Smooth muscle cell of the brain vasculature (primary cell): ENCODE measurements around the gene HIBADH.
"Not testable (repeated sequence)": the region's sequence is repeated elsewhere in the genome, so short reads cannot be mapped to it uniquely, and the experiment has no call there.

ENCODE experiments used
- DNase-seq: peaks from one replicate; pipeline ENCODE4 v3.0.0-alpha.2; 2012; ENCODE audit warnings: low read depth, low spot score

HIBADH gene

GRCh38 chr7:27678617-27679260 is 16.1 kb upstream of the HIBADH start:
- no peak for DNase-seq

GRCh38 chr7:27677912-27678612 is 15.4 kb upstream of the HIBADH start:
- no peak for DNase-seq

DNA sequence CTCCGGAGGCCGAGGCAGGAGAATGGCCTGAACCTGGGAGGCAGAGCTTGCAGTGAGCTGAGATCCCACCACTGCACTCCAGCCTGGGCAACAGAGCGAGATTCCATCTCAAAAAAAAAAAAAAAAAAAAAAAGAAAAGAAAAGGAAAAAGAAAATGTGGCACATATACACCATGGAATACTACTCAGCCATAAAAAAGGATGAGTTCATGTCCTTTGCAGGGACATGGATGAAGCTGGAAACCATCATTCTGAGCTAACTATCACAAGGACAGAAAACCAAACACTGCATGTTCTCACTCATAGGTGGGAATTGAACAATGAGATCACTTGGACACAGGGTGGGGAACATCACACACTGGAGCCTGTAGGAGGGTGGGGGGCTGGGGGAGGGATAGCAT is 11.4 kb upstream of the HIBADH start:
- not testable (repeated sequence) for DNase-seq

DNA sequence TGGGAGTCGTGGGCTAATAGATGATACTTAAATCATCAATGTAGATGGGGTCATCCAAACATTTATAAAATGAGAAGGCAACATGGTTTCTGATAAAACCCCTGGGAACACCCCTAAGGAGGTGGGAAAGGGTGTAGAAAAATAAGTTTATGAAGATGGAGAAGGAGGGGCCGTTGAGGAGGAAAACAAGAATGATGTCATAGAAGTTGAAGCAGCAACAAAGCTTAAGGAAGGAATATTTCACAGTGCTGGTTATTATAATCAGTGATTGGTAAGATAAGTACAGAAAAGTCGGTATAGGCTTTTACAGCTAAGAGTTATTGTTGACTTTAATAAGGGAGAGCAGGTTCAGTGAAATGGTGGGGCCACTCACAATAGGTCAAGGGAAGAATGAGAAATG is 9.0 kb upstream of the HIBADH start:
- no peak for DNase-seq

DNA sequence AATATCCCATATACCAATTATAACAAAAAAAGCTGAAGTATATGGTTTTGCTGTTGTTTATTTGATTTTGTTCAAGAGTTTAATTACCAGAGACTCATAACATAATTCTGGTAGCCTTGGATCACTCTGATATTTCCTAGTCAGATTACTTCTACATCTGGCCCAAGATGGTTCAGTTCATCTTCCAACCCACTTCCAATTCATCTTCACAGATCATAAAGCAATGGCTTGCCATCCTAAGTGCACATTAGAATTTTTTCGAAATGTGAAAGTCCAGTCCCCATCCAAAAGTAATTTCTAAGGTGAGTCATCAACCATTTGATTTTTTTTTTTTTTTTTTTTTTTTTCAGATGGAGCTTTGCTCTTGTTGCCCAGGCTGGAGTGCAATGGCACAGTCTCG is 8.0 kb upstream of the HIBADH start:
- DNase-seq, result no peak

DNA sequence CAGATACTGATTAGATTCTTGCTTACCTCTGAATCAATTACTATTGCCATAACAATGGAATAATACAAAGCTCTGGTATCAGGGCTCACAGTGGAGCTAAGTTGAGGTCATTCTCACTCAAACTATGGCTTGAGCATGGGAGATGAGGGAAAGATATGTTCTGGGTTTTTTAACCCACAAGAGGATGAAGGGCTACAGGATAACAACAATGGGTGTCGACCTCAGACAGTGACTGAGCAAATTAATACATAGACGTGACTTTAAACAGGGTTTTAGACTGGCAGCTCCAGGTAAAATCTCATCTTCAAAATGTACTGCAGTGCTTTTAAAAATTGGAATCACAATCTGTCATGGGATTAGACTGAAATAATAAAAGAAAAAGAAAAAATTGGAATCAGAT is 7.5 kb upstream of the HIBADH start:
- no peak for DNase-seq

GRCh38 chr7:27665531-27665930 is 2.8 kb upstream of the HIBADH start:
- no peak for DNase-seq

- DNase-seq, result no peak
These were observed 1.3 kb upstream of the HIBADH start for GRCh38 chr7:27663989-27664331.

GRCh38 chr7:27661811-27662489 is 733 bp downstream of the HIBADH start:
- no peak for DNase-seq

DNA sequence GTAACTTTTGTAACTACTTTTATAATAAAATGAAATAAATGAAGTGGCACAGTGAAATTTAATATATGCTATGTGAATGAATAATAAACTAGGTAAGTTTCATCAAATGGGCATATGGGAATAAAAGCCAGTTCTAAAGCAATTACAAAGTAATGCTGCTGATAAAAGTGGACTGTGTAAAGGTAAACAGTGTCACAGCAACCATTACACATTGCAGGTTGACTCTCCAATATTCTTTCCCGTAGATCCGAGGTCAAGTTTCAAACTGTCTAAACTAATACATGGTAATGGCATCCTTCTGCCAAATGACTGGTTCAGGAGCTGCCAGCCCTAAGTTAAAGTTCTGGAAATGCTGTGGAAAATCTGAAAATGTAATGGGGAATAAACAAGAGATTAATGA is 6.0 kb downstream of the HIBADH start:
- no peak for DNase-seq

GRCh38 chr7:27655184-27655583 is 7.5 kb downstream of the HIBADH start:
- no peak for DNase-seq

DNA sequence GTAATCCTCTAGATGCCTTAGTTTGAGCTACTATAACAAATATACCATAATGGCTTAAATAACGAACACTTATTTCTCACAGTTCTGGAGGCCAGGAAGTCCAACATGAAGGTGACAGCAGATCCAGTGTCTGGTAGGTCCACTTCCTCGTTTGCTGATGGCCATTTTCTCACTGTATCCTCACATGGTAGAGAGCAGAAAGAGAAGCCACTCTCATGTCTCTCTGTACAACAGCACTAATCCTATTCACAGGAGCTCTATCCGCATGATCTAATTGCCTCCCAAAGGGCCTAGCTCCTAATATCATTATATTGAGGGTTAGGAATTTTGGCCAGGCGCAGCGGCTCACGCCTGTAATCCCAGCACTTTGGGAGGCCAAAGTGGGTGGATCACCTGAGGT is 10.2 kb downstream of the HIBADH start:
- DNase-seq, result no peak

DNA sequence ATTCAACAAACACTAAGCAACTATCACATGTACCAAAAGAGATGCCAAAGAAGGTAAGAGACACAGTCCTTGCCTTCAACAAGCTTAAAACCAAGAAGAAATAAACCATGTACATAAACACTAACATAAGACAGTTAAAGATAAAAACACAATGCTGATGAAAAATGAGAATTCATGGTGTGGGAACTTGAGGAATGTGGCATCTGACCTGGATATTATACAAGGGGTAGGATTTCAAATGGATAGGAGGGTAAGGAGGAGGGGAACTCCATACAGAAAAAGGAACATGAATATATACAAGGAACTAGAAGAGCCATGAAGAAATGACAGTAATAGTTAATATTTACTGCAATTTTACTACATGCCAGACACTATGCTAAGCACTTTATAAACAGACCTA is 11.0 kb downstream of the HIBADH start:
- DNase-seq, result no peak

DNA sequence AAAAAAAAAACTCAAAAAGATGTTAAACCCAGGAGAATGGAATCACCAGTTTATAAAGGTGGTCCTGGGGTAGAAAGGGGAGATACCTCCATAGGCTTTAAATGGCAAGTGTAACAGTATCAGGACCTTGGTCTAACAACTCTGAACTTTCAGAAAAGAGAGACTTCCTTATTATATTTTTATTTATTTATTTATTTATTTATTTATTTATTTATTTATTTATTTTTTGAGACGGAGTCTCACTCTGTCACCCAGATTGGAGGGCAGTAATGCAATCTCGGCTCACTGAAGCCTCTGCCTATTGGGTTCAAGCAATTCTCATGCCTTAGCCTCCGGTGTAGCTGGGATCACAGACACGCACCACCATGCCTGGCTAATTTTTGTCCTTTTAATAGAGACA is 12.4 kb downstream of the HIBADH start:
- DNase-seq, result no peak

GRCh38 chr7:27647489-27647888 is 15.2 kb downstream of the HIBADH start:
- DNase-seq, result no peak

DNA sequence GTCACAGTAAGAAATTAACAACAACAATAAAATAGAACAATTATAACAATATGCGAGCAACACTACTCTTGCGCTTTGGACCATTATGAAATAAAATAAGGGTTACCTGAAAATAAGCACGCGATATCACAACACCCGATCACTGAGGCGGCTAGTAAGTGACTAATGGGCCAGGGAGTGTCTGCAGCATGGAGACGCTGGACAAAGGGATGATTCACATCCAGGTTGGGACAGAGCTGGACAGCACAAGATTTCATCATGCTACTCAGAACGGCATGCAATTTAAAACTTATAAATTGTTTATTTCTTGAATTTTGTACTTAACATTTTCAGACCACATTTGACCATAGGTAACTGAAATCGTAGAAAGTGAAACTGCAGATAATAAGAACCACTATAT is 15.6 kb downstream of the HIBADH start:
- no peak for DNase-seq

DNA sequence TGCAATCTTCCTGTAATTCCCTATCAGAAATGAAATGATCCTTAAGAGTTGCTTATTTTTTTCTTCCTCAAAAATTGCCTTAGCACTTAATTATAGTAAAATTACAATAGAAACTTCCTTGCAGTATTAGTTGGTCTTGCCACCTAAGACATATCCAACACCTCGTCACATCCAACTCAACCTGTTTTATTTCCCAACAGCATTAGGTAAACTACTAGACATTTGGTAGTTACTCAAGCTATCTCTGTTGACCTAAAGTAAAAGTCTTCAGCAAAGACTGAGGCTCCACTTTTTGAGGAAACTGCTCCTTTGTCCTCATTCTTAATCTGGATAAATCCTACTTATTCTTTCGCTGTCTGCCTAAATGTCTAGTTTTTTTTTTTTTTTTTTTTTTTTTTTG is 20.4 kb downstream of the HIBADH start:
- no peak for DNase-seq

DNA sequence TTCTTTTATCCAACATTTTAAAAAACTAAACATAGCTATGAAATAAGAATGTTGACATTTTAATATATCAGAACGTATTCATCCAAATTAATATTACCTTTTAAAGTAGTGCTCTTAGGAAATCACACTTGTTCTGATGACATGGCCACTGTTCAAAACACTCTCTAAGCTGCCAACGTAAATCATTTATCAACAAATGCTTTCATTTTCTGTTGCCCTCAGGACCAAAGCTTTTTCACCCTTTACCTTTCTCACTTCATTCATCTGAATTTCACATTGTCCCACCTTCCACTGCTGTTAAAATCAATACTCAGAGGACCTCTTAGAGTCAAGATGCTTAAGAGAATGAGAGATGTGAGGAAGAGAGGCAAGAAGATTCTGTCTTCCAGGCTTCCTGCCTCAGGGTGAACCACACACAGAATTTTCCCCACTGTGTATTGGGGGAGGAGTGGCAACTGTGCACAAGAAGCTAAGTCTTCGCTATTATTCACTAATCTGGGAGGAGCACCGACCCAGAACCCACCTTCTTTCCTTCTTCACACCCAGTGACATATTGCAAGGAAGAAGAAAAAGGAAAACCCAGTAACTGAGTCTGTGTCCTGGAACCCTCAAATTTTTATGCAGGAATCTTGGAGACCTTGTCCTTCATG is 21.0 kb downstream of the HIBADH start:
- DNase-seq, result no peak

GRCh38 chr7:27640884-27641574 is 21.7 kb downstream of the HIBADH start:
- peak; percentile 93 for DNase-seq

GRCh38 chr7:27639851-27640250 is 22.8 kb downstream of the HIBADH start:
- DNase-seq, result no peak

DNA sequence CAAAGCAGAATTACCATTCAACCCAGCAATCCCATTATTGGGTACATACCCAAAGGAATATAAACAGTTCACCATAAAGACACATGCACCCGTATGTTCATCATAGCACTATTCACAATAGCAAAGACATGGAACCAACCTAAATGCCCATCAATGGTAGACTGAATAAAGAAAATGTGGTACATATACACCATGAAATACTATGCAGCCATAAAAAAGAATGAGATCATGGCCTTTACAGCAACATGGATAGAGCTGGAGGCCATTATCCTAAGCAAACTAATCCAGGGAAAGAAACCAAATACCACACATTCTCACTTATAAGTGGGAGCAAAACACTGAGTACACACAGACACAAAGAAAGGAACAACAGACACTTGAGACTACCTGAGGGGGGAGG is 23.6 kb downstream of the HIBADH start:
- DNase-seq, result not testable (repeated sequence)
